Upper lobe of left lung (tissue), 4 donors: ENCODE data around the gene USP47.

Source experiments
- POLR2A ChIP-seq, 4 donors: fragments of 450-650 bp; IDR thresholded peaks; one replicate each; pipeline ENCODE4 v1.5.1; 2016 to 2017; ENCODE audit warnings: antibody characterized with exemption in 4 of 4, mild to moderate bottlenecking in 2 of 4
- TF ChIP-seq, protein P1 (sequence below), 6 experiments: fragments of 450-650 bp in 4 of 6; fragments of 200-600 bp in 2 of 6; sonication (generic) in 2 of 6; IDR thresholded peaks; one replicate each; pipeline ENCODE4 v1.5.1; 2016 to 2019; ENCODE audit warnings: antibody characterized with exemption in 6 of 6

DNA sequence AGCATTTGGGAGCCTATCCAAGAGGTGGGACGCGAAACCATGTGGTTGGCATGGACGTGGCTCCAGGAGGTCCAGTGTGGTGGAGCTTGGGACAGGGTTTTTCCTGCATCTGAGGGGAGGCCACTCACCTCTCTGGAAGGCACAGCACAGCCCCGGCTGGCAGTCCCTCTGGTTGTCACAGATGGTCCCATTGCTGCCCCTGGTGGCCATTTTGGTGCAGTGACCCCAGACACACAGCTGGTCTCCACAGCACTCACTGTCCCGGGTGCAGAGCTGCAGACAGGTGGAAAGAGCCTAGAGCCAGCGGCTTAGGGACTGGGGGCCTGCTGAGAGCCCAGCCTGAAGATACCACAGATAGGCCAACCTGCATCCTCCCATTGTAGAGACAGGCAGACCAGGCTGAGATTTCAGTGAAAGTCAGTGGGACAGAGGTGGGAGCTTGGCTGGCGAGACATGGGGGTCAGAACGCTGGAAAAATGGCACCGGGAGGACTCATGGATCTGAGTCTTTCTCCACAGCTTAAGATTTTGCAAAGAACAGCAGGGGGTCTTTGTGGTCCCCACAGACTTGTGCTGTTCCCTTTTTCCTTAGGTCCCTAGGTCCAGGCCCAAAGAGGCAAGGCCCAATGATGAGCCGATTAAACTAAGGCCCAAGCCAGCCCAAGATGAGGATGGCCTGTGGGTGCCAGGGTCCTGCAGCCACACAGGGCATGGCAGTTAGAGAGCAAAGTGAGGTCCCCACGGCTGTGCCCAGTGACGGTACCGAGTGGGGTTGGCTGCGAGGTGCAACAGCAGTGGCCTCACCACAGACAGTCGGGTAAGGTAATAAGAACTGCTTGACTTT, 125.3 kb downstream of the USP47 start:
- no peak for TF ChIP-seq POLR2A (IDR thresholded peaks at IDR 0.05)
- TF ChIP-seq, protein P1, sequence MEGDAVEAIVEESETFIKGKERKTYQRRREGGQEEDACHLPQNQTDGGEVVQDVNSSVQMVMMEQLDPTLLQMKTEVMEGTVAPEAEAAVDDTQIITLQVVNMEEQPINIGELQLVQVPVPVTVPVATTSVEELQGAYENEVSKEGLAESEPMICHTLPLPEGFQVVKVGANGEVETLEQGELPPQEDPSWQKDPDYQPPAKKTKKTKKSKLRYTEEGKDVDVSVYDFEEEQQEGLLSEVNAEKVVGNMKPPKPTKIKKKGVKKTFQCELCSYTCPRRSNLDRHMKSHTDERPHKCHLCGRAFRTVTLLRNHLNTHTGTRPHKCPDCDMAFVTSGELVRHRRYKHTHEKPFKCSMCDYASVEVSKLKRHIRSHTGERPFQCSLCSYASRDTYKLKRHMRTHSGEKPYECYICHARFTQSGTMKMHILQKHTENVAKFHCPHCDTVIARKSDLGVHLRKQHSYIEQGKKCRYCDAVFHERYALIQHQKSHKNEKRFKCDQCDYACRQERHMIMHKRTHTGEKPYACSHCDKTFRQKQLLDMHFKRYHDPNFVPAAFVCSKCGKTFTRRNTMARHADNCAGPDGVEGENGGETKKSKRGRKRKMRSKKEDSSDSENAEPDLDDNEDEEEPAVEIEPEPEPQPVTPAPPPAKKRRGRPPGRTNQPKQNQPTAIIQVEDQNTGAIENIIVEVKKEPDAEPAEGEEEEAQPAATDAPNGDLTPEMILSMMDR (IDR thresholded peaks at IDR 0.05), result peak; percentile 71 to 84 (median 78)
